Mucosa of descending colon (tissue), 3 donors: ENCODE data around the gene MAML3. TPM values are rescaled to one million over a fixed set of nuclear protein-coding genes. Genes with fewer than 3 reads are reported as not detected.

Source experiments
- ATAC-seq: fragments of 200-7000 bp; cut with Tn5 transposase; one replicate; pipeline ENCODE4 v1.9.1; 2020; ENCODE audit warnings: mild to moderate bottlenecking, moderate library complexity
- DNase-seq, 3 donors: peaks; one replicate each; pipeline ENCODE4 v3.0.0-alpha.2; 2020
- H3K36me3 ChIP-seq: fragments of 200-600 bp; one replicate; pipeline ENCODE4 v1.8.0; 2021; ENCODE audit warnings: low read depth, mild to moderate bottlenecking
- H3K4me1 ChIP-seq: fragments of 200-600 bp; one replicate; pipeline ENCODE4 v1.8.0; 2021; ENCODE audit warnings: low read depth, mild to moderate bottlenecking
- H3K4me3 ChIP-seq: fragments of 200-600 bp; one replicate; pipeline ENCODE4 v1.8.0; 2021; ENCODE audit warnings: mild to moderate bottlenecking
- H3K9me3 ChIP-seq: fragments of 200-600 bp; one replicate; pipeline ENCODE4 v1.8.0; 2021; ENCODE audit warnings: mild to moderate bottlenecking
- CTCF ChIP-seq: fragments of 200-600 bp; IDR thresholded peaks from one replicate; pipeline ENCODE4 v1.8.0; 2022; ENCODE audit warnings: antibody characterized with exemption, mild to moderate bottlenecking
- intact Hi-C, 2 donors: fragments of 100-400 bp; cut with DNase I in 1 of 2; cut with micrococcal nuclease in 1 of 2; formaldehyde crosslinking; loops; one replicate each; pipeline versions ENCODE4 v1.11.0 to v1.11.1; 2022; cut with DNase I, micrococcal nuclease
- total RNA-seq, 3 donors: library from RNA; stranded (reverse); fragmentation: NEBNext Ultra II Directional in 2 of 3; extraction: Animal tissue kit (Norgen Biotek cat#: 25700) in 2 of 3; gene quantifications; one replicate each; pipeline versions ENCODE4 v1.2.1 to v1.2.4, GENCODE V29; 2021 to 2023
- donor health status: DM: no; HTN: no; CAD: no; lungs with moderate emphysema.
- donor health status: DM: no; HTN: no; CAD: no.
- donor health status: DM: no; HTN: yes; CAD: no.

MAML3 gene
- total RNA-seq, 3 donors from 2014 or later: 10.4 to 23.5 (median 14.8) TPM

- no peaks in the 10 kb centered on the region for H3K9me3 ChIP-seq
- intact Hi-C loops: no loop called here
- no peak overlapping the region for H3K4me3 ChIP-seq
- H3K4me1 ChIP-seq: peaks cover 4% of the 10 kb centered on the region
- ATAC-seq (no peak), DNase-seq (no peak)
- no peaks in the 10 kb centered on the region for H3K36me3 ChIP-seq
- TF ChIP-seq CTCF: no peak
Measured at GRCh38 chr4:139863531-139863930, 290.5 kb downstream of the MAML3 start.

- no peak for ATAC-seq
- H3K4me3 ChIP-seq: no peak overlapping the region
- no peaks in the 10 kb centered on the region for H3K36me3 ChIP-seq
- no peak for TF ChIP-seq CTCF
- intact Hi-C loops: no loop called here
- H3K9me3 ChIP-seq: no peaks in the 10 kb centered on the region
- H3K4me1 ChIP-seq: peaks cover under 1% of the 10 kb centered on the region
- DNase-seq: no peak
Measured at GRCh38 chr4:139861471-139861870, 292.5 kb downstream of the MAML3 start.

GRCh38 chr4:139860435-139861024 lies 293.5 kb downstream of the MAML3 start:
- H3K4me1 ChIP-seq: no peaks in the 10 kb centered on the region
- no peaks in the 10 kb centered on the region for H3K9me3 ChIP-seq
- ATAC-seq (no peak), DNase-seq (no peak)
- intact Hi-C loops: no loop called here
- no peak overlapping the region for H3K4me3 ChIP-seq
- no peaks in the 10 kb centered on the region for H3K36me3 ChIP-seq
- TF ChIP-seq CTCF: no peak

DNA sequence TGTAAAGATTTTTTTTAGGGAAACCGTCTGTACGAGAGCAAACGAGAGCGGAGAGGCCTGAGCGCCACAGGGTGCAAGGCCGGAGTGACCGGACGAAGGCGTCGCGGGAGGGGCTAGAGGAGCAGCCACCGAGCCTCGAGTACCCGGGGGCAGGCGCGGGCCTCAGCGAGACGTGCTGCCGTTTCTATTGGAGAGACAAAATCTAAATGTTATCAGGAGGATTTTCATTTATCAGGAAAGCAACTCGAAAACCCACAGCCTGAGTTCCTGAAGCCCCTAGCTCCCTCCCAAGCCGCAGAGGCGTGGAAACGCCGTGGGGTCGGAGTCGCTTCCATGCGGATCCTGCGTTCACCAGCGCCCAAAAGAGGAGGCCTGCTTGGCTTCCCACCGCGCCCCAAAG lies 294.1 kb downstream of the MAML3 start:
- TF ChIP-seq CTCF: no peak
- no peaks in the 10 kb centered on the region for H3K4me1 ChIP-seq
- ATAC-seq (no peak), DNase-seq (no peak)
- no peak overlapping the region for H3K4me3 ChIP-seq
- intact Hi-C loops: no loop called here
- no peaks in the 10 kb centered on the region for H3K9me3 ChIP-seq
- H3K36me3 ChIP-seq: no peaks in the 10 kb centered on the region

DNA sequence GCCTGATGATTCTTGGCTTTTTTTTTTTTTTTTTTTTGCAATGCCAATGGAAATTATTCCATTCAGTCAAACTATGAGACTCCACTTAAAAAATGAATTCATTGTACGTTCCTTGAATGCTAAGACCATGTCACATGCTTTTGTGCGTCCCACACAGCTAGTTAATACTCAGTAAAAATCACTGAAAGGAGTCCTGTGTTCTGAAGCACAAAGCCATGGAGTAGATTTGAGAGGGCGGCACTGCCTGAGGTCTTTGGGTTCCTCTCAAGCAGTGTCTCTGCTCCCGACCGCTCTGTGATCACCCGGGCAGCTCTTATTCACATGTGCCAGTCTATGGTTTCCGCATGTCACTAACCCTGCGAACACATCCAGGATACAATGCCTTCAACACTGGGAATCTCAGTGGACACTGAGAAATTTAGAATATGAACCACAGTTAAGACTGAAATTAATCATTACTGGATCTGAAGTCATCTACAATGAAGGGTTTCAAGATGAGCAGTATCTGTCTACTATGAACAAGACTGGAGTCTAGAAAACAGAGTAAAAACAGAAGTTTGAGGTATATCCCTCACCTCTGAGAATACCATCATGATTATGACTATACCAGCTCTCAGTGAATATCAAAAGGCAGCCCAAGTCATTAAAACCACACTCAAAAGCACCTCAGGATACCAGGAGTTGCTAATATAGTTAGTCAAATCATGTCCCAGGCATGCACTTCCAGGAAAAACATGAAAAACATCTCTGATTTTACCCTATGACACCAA lies 295.4 kb downstream of the MAML3 start:
- Histone ChIP-seq H3K36me3 (no peaks in the 10 kb centered on the region), H3K4me3 (no peak overlapping the region), H3K4me1 (no peaks in the 10 kb centered on the region), H3K9me3 (no peaks in the 10 kb centered on the region)
- DNase-seq (no peak), ATAC-seq (no peak)
- no peak for TF ChIP-seq CTCF
- intact Hi-C loops: no loop called here
